Endodermal cell (in vitro differentiated cells): ENCODE measurements around the gene HECW1. TPM values are rescaled to one million over a fixed set of nuclear protein-coding genes. Genes with fewer than 3 reads are reported as not detected.

Experiments
- DNase-seq: peaks from one replicate; pipeline ENCODE4 v3.0.0-alpha.2; 2017
- H3K27ac ChIP-seq: 2 replicates; pipeline ENCODE4 v1.5.1; 2013; ENCODE audit warnings: mild to moderate bottlenecking, low read depth, low read length, moderate library complexity
- H3K27me3 ChIP-seq: 2 replicates; pipeline ENCODE4 v1.6.1; 2013; ENCODE audit warnings: mild to moderate bottlenecking, low read length, moderate library complexity; ENCODE audit not compliant: insufficient read depth, control insufficient read depth, poor library complexity, severe bottlenecking
- H3K36me3 ChIP-seq: 2 replicates; pipeline ENCODE4 v1.7.0; 2013; ENCODE audit warnings: mild to moderate bottlenecking, low read length, moderate library complexity; ENCODE audit not compliant: control insufficient read depth, insufficient read depth
- H3K4me1 ChIP-seq: one replicate; pipeline ENCODE4 v1.7.0; 2013; ENCODE audit warnings: low read length; ENCODE audit not compliant: control insufficient read depth, insufficient read depth
- H3K4me3 ChIP-seq: 2 replicates; pipeline ENCODE4 v1.5.1; 2013; ENCODE audit warnings: mild to moderate bottlenecking, low read length, moderate library complexity
- H3K9ac ChIP-seq: 2 replicates; pipeline ENCODE4 v1.6.1; 2013; ENCODE audit warnings: mild to moderate bottlenecking, low read length, moderate library complexity; ENCODE audit not compliant: poor library complexity, severe bottlenecking; ENCODE audit errors: extremely low read depth
- H3K9me3 ChIP-seq: 2 replicates; pipeline ENCODE4 v1.6.1; 2013; ENCODE audit warnings: mild to moderate bottlenecking, low read length, moderate library complexity; ENCODE audit not compliant: control insufficient read depth
- H3K27ac Mint-ChIP-seq: 2 replicates; pipeline ENCODE4 v1.8.0; 2020; ENCODE audit warnings: mixed read lengths
- H3K27me3 Mint-ChIP-seq: 2 replicates; pipeline ENCODE4 v1.8.0; 2021; ENCODE audit warnings: mild to moderate bottlenecking, mixed read lengths; ENCODE audit not compliant: insufficient read depth
- H3K36me3 Mint-ChIP-seq: 2 replicates; pipeline ENCODE4 v1.8.0; 2020; ENCODE audit warnings: low read depth, mixed read lengths
- H3K4me1 Mint-ChIP-seq: 2 replicates; pipeline ENCODE4 v1.8.0; 2020; ENCODE audit warnings: mixed read lengths
- H3K4me3 Mint-ChIP-seq: 2 replicates; pipeline ENCODE4 v1.8.0; 2020; ENCODE audit warnings: mild to moderate bottlenecking, moderate library complexity, mixed read lengths
- H3K9me3 Mint-ChIP-seq: 2 replicates; pipeline ENCODE4 v1.8.0; 2020; ENCODE audit warnings: mild to moderate bottlenecking, mixed read lengths
- CTCF ChIP-seq: fragments of 200-600 bp; sonication (generic); conservative IDR thresholded peaks from 2 replicates; pipeline ENCODE4 v1.5.0; 2021; ENCODE audit warnings: antibody characterized with exemption, mild to moderate bottlenecking
- WGBS, 2 experiments: methylation state at CpG; one replicate each; pipeline versions ENCODE4 v1.1.5 to v1.1.7; 2013; ENCODE audit warnings: missing lambda C conversion rate in 2 of 2, mixed read lengths in 1 of 2; ENCODE audit not compliant: insufficient coverage in 1 of 2, insufficient read length in 1 of 2; 5-methylcytosine and 5-hydroxymethylcytosine counted together
- total RNA-seq, 2 donors: library from RNA; stranded (reverse); fragmentation: NEBNext Ultra II Directional in 1 of 2; extraction: Animal tissue kit (Norgen Biotek cat#: 25700) in 1 of 2; gene quantifications; 2 replicates in 1 of 2; 3 replicates in 1 of 2; pipeline ENCODE4 v1.2.1, GENCODE V29; 2021

The HECW1 gene
- total RNA-seq, 2 donors from 2014 or later = 4.6 to 12.0 TPM

- 13 to 21% methylated on average over 13 to 36 of the region's 36 CpGs for WGBS, 2 experiments
- H3K9ac ChIP-seq = peak overlapping the region; percentile 32
- H3K4me1 Mint-ChIP-seq = peaks cover 15% of the 10 kb centered on the region
- no peak for TF ChIP-seq CTCF
- H3K36me3 Mint-ChIP-seq = no peaks in the 10 kb centered on the region
- peaks cover 50% of the 10 kb centered on the region for H3K27me3 Mint-ChIP-seq
- no peak overlapping the region for H3K27ac Mint-ChIP-seq
- H3K36me3 ChIP-seq = no peaks in the 10 kb centered on the region
- no peak overlapping the region for H3K27ac ChIP-seq
- peak overlapping the region; percentile 59 for H3K4me3 Mint-ChIP-seq
- no peaks in the 10 kb centered on the region for H3K9me3 Mint-ChIP-seq
- no peaks in the 10 kb centered on the region for H3K9me3 ChIP-seq
- peaks cover 49% of the 10 kb centered on the region for H3K27me3 ChIP-seq
- no peaks in the 10 kb centered on the region for H3K4me1 ChIP-seq
- peak overlapping the region; percentile 79 for H3K4me3 ChIP-seq
- peak; percentile 54 for DNase-seq
Measured at GRCh38 chr7:43113622-43114457, 1.4 kb downstream of the HECW1 start.

GRCh38 chr7:43114458-43114780, 2.0 kb downstream of the HECW1 start:
- DNase-seq = no peak
- H3K27ac ChIP-seq = no peak overlapping the region
- no peak for TF ChIP-seq CTCF
- peak overlapping the region; percentile 79 for H3K4me3 ChIP-seq
- H3K27ac Mint-ChIP-seq = no peak overlapping the region
- H3K27me3 ChIP-seq = peaks cover 49% of the 10 kb centered on the region
- no peaks in the 10 kb centered on the region for H3K4me1 ChIP-seq
- no peaks in the 10 kb centered on the region for H3K9me3 ChIP-seq
- H3K9ac ChIP-seq = no peak overlapping the region
- no peaks in the 10 kb centered on the region for H3K36me3 ChIP-seq
- no peaks in the 10 kb centered on the region for H3K36me3 Mint-ChIP-seq
- H3K4me3 Mint-ChIP-seq = peak overlapping the region; percentile 59
- peaks cover 15% of the 10 kb centered on the region for H3K4me1 Mint-ChIP-seq
- no peaks in the 10 kb centered on the region for H3K9me3 Mint-ChIP-seq
- 42 to 58% methylated on average over 2 to 3 of the region's 3 CpGs for WGBS, 2 experiments
- peaks cover 50% of the 10 kb centered on the region for H3K27me3 Mint-ChIP-seq

GRCh38 chr7:43116451-43116850, 4.0 kb downstream of the HECW1 start:
- H3K4me1 ChIP-seq = no peaks in the 10 kb centered on the region
- Mint-ChIP-seq H3K4me3 (no peak overlapping the region), H3K27me3 (peaks cover 41% of the 10 kb centered on the region), H3K27ac (no peak overlapping the region), H3K4me1 (peaks cover 15% of the 10 kb centered on the region), H3K36me3 (no peaks in the 10 kb centered on the region), H3K9me3 (no peaks in the 10 kb centered on the region)
- no peak overlapping the region for H3K9ac ChIP-seq
- DNase-seq = no peak
- no peak overlapping the region for H3K27ac ChIP-seq
- no peak for TF ChIP-seq CTCF
- no peak overlapping the region for H3K4me3 ChIP-seq
- no peaks in the 10 kb centered on the region for H3K9me3 ChIP-seq
- H3K27me3 ChIP-seq = peaks cover 41% of the 10 kb centered on the region
- WGBS, 2 experiments = 95 to 100% methylated on average over 1 to 2 of the region's 2 CpGs
- H3K36me3 ChIP-seq = no peaks in the 10 kb centered on the region
